Loucy (cell line): ENCODE results near the gene GIPC2.

ENCODE experiments used
- H2AFZ ChIP-seq: fragments of 200-600 bp; sonication (generic); 2 replicates; pipeline ENCODE4 v1.6.0; 2016; ENCODE audit warnings: antibody characterized with exemption, mild to moderate bottlenecking, low read length, moderate library complexity
- H3F3A ChIP-seq: fragments of 200-600 bp; 2 replicates; pipeline ENCODE4 v1.6.0; 2016; ENCODE audit warnings: antibody characterized with exemption, low read depth, mild to moderate bottlenecking
- H3K27me3 ChIP-seq: fragments of 200-600 bp; sonication (generic); 2 replicates; pipeline ENCODE4 v1.6.1; 2014; ENCODE audit warnings: low read length, mild to moderate bottlenecking; ENCODE audit not compliant: insufficient read depth, poor library complexity, severe bottlenecking
- H3K36me3 ChIP-seq: fragments of 200-600 bp; sonication (generic); 2 replicates; pipeline ENCODE4 v1.6.1; 2016; ENCODE audit warnings: low read length; ENCODE audit not compliant: insufficient read depth
- H3K4me1 ChIP-seq: fragments of 200-600 bp; sonication (generic); 2 replicates; pipeline ENCODE4 v1.5.1; 2014; ENCODE audit warnings: low read length, mild to moderate bottlenecking; ENCODE audit not compliant: insufficient read depth, poor library complexity, severe bottlenecking
- H3K4me2 ChIP-seq: fragments of 200-600 bp; sonication (generic); 2 replicates; pipeline ENCODE4 v1.6.0; 2014; ENCODE audit warnings: antibody characterized with exemption, low read length, low read depth, mild to moderate bottlenecking; ENCODE audit not compliant: poor library complexity, severe bottlenecking
- H3K4me3 ChIP-seq: fragments of 200-600 bp; sonication (generic); 2 replicates; pipeline ENCODE4 v1.5.1; 2014; ENCODE audit warnings: low read length, mild to moderate bottlenecking, mixed read lengths; ENCODE audit not compliant: poor library complexity, severe bottlenecking
- H3K79me2 ChIP-seq: fragments of 200-600 bp; sonication (generic); 2 replicates; pipeline ENCODE4 v1.6.1; 2014; ENCODE audit warnings: low read length; ENCODE audit not compliant: insufficient read depth
- H3K9ac ChIP-seq: fragments of 200-600 bp; sonication (generic); 2 replicates; pipeline ENCODE4 v1.6.0; 2014; ENCODE audit warnings: mild to moderate bottlenecking, low read depth, low read length, moderate library complexity; ENCODE audit not compliant: poor library complexity, severe bottlenecking
- H3K9me2 ChIP-seq: fragments of 200-600 bp; sonication (generic); replicated peaks from 2 replicates; pipeline ENCODE4 v1.6.1; 2016; ENCODE audit warnings: low read depth, low read length, mixed read lengths
- H3K9me3 ChIP-seq: fragments of 200-600 bp; sonication (generic); 2 replicates; pipeline ENCODE4 v1.6.1; 2014; ENCODE audit warnings: mild to moderate bottlenecking, antibody characterized with exemption, low read length, low read depth; ENCODE audit not compliant: insufficient read depth
- H4K20me1 ChIP-seq: fragments of 200-600 bp; sonication (generic); 2 replicates; pipeline ENCODE4 v1.6.0; 2014; ENCODE audit warnings: antibody characterized with exemption, low read length, mild to moderate bottlenecking; ENCODE audit not compliant: insufficient read depth, poor library complexity, severe bottlenecking
- EZH2phosphoT487 ChIP-seq: fragments of 200-600 bp; IDR thresholded peaks from 2 replicates; pipeline ENCODE4 v1.6.1; 2018; ENCODE audit warnings: antibody characterized with exemption, mild to moderate bottlenecking, moderate library complexity, borderline replicate concordance
- TF ChIP-seq, protein P1 (sequence below): fragments of 200-600 bp; sonication (generic); conservative IDR thresholded peaks from 2 replicates; pipeline ENCODE4 v1.5.1; 2014; ENCODE audit warnings: mild to moderate bottlenecking, antibody characterized with exemption, low read length

GIPC2 gene

DNA sequence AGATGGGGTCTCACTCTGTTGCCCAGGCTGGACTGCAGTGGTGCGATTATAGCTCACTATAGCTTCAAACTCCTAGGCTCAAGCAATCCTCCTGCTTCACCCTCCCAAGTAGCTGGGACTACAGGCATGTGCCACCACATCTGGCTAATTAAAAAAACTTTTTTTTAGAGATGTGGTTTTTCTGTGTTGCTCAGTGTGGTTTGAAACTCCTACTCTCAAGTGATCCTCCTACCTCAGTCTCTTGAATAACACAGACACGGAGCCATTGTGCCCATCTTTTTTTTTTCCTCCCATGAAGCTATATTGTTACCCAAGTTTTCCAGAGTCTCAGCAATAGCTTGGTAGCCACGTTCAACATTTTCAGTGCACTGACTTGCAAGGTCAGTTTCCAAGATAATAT is 2.7 kb downstream of the GIPC2 start:
- Histone ChIP-seq H3K9ac (no peak overlapping the region), H3K4me3 (no peak overlapping the region), H3K4me1 (peaks cover 4% of the 10 kb centered on the region), H3K79me2 (no peaks in the 10 kb centered on the region), H3K4me2 (no peak overlapping the region), H3K9me2 (no peaks in the 10 kb centered on the region), H3F3A (no peaks in the 10 kb centered on the region), H3K27me3 (no peaks in the 10 kb centered on the region), H3K36me3 (no peaks in the 10 kb centered on the region), H2AFZ (no peak overlapping the region), H4K20me1 (no peaks in the 10 kb centered on the region), H3K9me3 (no peaks in the 10 kb centered on the region)
- TF ChIP-seq, protein P1, sequence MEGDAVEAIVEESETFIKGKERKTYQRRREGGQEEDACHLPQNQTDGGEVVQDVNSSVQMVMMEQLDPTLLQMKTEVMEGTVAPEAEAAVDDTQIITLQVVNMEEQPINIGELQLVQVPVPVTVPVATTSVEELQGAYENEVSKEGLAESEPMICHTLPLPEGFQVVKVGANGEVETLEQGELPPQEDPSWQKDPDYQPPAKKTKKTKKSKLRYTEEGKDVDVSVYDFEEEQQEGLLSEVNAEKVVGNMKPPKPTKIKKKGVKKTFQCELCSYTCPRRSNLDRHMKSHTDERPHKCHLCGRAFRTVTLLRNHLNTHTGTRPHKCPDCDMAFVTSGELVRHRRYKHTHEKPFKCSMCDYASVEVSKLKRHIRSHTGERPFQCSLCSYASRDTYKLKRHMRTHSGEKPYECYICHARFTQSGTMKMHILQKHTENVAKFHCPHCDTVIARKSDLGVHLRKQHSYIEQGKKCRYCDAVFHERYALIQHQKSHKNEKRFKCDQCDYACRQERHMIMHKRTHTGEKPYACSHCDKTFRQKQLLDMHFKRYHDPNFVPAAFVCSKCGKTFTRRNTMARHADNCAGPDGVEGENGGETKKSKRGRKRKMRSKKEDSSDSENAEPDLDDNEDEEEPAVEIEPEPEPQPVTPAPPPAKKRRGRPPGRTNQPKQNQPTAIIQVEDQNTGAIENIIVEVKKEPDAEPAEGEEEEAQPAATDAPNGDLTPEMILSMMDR: no peak
- no peak for TF ChIP-seq EZH2phosphoT487

DNA sequence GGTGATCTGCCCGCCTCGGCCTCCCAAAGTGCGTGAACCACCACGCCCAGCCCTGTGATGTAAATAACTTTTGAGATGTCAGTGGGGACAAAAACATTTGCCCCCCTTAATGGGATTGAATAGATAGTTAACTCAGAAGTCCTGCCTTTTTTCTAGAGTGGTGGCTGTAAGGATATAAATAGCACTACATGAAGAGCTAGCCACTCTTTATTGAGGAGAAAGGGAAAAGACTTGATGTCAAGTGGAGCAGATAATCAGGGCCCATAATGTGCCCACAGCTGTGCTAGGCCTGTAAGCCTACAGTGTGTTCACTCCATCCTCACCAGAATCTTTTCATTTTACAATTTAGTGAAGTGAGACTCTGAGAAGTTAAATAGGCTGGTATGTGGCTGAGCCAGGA is 3.6 kb downstream of the GIPC2 start:
- no peak overlapping the region for H3K4me2 ChIP-seq
- TF ChIP-seq, protein P1: no peak
- no peak for TF ChIP-seq EZH2phosphoT487
- H3K9me3 ChIP-seq: no peaks in the 10 kb centered on the region
- H3F3A ChIP-seq: no peaks in the 10 kb centered on the region
- H3K36me3 ChIP-seq: no peaks in the 10 kb centered on the region
- H4K20me1 ChIP-seq: no peaks in the 10 kb centered on the region
- H2AFZ ChIP-seq: no peak overlapping the region
- no peaks in the 10 kb centered on the region for H3K9me2 ChIP-seq
- peaks cover 4% of the 10 kb centered on the region for H3K4me1 ChIP-seq
- H3K4me3 ChIP-seq: no peak overlapping the region
- H3K9ac ChIP-seq: no peak overlapping the region
- no peaks in the 10 kb centered on the region for H3K27me3 ChIP-seq
- no peaks in the 10 kb centered on the region for H3K79me2 ChIP-seq

DNA sequence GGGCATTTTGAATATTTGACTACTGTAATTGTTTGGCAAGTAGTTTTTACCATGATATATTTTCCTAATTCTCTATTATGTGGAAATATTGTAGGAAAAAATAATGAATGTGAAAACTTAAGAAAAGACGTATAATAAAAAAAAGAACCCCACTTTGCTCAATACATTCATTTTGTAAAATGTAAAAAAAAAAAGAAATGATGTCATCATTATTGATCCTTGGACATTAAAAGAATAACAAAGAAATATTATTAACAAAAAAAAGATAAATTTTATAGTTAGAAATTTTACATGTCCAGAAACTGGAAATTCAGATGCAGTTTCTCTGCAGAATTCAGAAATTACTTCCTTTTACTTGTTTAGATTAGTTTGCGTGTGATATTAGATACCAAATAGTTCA is 5.2 kb downstream of the GIPC2 start:
- H3K4me3 ChIP-seq: no peak overlapping the region
- TF ChIP-seq EZH2phosphoT487: no peak
- TF ChIP-seq, protein P1: no peak
- no peaks in the 10 kb centered on the region for H3K79me2 ChIP-seq

More for the DNA sequence above, 5.2 kb downstream of the GIPC2 start:
- no peak overlapping the region for H2AFZ ChIP-seq
- no peaks in the 10 kb centered on the region for H3K9me2 ChIP-seq
- H3K27me3 ChIP-seq: no peaks in the 10 kb centered on the region
- H3K9me3 ChIP-seq: no peaks in the 10 kb centered on the region; the same call in 1 of the 2 replicates
- no peaks in the 10 kb centered on the region for H4K20me1 ChIP-seq
- H3K9ac ChIP-seq: no peak overlapping the region
- H3F3A ChIP-seq: no peaks in the 10 kb centered on the region
- H3K36me3 ChIP-seq: no peaks in the 10 kb centered on the region
- H3K4me1 ChIP-seq: peaks cover 4% of the 10 kb centered on the region
- H3K4me2 ChIP-seq: no peak overlapping the region
